HG03066 (cell line): Measurements from ENCODE around the gene PDE4D.

Experiments used
- ATAC-seq: cut with Tn5 transposase; IDR thresholded peaks from one replicate; pipeline ENCODE4 v1.9.1; 2021; ENCODE audit warnings: low read depth; ENCODE audit not compliant: unreplicated experiment

The PDE4D gene

DNA sequence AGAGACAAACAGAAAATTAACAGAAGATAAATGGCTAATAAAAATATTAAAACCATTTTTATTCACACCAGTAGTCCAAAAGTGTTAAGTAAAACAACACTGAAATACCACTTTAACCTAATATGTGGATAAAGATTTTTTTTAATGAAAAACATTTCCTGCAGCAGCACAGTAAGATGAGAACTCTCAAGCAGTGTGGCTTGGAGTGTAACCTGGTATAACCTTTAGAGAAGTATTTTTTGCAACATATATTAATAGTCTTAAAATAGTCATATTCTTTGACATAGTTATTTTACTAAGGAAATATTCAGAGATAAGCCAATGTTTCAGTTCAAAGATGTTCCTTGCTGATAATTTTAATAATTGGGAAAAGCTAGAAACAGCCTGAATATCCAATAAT lies 644.4 kb downstream of the PDE4D start:
- no peak for ATAC-seq

DNA sequence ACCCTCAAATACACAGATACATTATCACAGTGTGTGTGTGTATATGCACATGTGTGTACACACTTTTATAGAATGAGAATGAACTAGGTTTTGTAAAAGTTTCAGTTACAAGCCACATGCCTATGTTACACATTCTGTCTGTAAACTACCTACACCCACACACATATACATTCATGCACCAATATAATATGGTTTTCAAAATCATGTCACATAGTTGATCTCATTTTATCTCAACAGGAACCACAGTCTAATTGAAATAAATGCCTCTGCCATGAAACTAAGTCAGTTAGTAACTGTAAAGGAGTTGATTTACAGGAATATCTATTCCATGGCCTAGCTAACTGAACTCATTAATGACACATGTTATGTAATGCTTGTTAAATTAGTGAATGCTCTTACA lies 646.6 kb downstream of the PDE4D start:
- ATAC-seq = no peak

DNA sequence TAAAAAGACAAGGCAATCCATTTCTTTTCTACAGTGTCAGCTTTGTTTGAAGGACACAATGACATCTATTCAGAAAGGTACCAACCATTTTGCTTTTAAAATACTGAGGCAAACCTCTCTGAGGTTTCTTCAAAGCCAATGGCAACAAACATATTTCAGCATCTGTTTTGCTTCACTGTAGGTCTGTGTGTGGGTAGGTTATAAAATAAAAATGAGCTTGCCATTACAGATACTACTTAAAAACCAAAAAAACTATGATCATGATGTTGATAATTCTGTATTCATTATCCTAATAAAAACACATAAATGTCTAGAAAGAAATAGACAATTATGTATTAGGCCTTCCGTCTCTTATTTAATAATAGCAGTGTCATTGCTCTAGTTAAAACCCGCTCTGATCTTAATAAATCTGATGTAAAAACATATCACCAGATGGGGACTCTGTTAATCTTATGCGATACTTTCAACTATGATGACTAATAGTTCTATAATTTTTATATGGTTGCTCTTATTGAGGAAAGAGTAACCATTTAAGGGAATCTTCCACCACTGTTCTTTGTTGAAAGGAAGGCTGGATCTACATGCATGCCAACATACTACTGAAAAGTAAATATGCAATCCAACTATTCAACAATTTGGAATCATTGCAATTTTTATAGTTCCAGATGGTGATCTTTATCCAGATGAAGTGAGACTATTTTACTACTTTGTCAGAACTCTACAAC lies 647.2 kb downstream of the PDE4D start:
- ATAC-seq = no peak

DNA sequence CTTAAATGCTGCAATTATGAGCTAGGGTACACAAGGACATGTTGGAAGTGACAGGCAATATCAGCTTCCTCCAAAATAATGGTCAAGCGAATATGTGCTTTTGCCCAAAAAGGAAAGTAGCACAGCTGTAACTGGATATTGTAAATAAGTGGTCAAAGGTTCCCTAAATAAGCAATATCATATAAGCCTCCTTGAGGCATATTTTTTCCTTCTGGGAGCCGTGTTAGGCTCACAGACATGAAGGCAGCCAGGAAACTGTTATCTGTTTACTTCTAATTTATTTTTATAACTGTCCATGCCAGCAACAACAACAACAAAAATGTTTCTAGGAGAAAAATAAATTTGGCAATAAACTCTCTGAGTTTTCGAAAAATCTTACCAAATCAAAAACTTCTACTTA lies 648.3 kb downstream of the PDE4D start:
- no peak for ATAC-seq

DNA sequence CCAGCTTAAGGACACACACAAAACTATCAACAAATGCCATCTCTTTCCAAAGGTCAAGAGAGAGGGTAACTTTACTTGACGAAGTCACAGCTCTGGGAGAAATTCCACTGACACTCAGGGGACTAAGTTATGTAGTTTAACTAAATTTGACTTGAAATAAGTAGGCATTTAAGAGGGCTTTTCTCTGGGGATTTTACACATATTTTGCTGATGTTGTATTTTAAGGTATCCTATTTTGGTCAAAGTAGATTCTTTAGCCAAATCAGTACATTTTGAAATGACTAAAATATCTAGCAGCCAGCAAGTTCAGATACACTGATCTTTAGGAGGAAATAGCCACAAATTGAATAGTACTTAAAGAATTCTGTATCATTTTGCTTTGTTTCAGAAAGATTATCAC lies 652.0 kb downstream of the PDE4D start:
- ATAC-seq = no peak

DNA sequence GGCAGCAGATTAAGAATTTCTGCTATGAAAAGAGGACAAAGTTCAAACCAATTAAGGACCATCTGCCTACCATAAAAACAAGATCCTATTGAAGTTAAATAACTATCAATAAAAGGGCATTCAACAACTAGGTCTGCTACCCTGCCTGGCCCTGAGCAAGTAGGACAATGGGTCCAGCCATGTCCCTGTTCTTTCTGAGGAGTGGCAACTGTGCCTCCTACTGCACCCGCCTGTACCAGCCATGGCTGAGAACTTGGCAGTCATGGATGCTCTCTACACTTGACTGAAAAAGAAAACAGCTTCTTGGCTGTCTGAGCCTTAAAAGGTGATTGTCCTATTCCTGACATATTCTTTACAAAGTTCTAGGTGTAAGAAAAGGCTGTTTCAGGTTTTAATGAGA lies 652.4 kb downstream of the PDE4D start:
- ATAC-seq = no peak

DNA sequence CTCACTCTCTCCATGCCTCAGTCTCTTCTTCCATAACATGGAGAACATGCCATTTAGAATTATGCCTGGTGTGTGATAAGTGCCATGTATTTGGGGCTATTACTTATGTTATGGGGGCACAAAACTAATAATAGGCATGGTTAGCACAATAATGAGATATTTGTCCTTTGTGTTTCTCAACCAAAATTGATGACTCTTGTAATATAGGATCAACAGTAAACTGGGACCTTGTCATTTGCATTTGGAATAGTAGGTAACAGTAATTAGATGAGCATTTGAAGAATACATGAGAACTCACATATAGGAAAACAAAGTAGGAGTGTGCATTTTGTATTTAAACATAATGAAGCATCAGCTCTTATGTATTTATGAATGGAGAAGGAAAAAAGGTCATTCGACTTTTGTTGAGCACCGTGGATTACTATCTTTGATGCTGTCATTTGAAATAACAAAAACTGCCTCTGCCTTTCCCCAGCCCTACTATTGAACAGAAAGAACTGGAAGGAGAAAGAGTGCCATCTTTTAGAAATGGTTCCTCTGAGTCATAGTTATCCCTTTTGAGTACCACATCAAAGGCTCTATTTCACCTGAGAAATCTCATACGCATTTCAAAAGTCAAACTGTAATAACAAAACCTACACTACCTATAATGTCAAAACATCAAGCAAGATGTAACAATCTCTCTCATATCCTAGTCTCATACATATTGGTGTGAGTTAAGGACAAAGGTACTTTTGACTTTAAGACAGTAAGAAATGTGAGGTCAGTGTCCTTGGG lies 655.2 kb downstream of the PDE4D start:
- ATAC-seq = no peak

DNA sequence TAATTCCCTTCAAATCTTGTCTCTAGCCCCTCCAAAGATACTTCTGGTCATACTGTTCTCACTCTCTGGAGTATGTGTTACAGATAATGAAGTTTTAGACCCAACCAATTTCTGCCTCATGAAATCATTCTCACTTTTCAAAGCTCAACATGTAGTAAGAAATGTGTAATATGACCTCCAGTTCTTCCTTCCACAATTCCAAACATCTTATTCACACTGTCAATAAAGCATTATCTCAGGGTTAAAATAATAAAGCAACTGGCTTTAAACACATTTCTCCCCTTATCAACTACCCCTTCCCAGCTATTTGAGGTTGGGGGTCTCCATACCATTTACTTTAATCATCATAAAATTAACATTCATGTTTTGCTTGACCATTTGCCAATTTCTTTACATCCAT lies 656.5 kb downstream of the PDE4D start:
- no peak for ATAC-seq

DNA sequence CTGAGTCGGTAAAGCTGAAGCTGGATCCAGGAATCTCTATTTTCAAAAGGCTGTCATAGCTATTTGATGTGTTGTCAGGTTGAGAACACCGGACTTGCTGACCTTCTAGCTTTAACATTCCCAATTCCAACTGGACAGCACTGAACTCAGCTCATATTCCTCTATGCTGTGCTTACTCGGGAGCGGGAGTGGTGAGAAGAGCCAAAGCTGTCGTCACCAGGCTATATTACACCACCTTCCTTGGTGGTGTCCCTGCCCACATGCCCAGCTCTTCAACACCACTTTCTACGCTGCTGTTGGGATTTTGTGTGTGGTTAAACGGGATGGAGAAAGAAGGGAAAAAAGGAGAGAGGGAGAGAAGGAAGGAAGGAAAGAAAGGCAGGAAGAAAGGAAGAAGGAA lies 657.1 kb downstream of the PDE4D start:
- no peak for ATAC-seq

DNA sequence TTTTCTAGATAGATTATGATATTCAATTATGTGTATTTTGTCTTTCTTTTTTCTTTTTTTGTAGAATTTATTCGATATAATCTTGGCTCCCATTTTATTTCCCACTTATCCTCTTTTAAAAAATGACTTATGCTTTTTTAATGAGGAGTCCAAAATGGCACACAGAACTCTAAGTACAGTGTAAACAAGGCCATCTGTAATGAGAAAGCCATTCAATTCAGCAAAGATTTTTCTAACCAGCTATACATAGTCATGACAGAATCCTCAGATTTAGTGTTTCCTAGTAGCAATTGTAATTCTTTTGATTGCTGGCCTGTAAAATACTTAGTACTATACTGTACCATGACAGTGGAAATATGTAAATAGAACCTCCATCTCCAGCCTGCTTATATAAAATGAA lies 659.3 kb downstream of the PDE4D start:
- ATAC-seq = no peak

DNA sequence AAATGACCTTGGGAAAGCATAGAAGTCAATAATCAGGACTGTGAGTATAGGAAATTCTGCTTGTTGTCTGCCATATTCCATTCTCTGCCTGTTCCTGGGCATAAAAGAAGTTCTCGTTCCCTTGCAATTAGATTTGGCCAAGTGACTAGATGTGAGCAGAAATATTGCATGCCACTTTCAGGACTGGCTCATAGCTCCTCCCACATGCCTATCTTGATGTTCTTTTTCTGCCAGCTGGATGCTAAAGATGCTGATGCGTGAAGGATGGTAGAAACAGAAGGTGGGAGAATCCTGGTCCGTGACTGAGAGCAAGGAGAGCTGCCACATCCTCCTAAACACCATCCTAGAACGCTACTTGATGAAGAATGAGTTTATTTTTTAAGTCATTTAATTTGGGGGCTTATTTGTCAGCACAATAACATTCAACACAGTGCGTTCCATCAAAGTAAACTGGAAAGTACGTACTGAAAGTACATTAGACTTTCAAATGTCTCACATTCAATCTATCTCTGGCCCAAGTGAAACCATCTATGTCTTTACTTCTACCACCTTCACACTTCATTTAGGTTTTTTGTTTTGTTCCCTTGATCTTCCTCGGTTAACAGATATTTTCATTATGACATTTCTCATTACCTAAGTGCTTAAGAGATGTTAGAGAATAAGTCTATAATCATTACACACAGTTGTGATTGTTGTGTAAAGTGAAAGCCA lies 662.1 kb downstream of the PDE4D start:
- no peak for ATAC-seq

DNA sequence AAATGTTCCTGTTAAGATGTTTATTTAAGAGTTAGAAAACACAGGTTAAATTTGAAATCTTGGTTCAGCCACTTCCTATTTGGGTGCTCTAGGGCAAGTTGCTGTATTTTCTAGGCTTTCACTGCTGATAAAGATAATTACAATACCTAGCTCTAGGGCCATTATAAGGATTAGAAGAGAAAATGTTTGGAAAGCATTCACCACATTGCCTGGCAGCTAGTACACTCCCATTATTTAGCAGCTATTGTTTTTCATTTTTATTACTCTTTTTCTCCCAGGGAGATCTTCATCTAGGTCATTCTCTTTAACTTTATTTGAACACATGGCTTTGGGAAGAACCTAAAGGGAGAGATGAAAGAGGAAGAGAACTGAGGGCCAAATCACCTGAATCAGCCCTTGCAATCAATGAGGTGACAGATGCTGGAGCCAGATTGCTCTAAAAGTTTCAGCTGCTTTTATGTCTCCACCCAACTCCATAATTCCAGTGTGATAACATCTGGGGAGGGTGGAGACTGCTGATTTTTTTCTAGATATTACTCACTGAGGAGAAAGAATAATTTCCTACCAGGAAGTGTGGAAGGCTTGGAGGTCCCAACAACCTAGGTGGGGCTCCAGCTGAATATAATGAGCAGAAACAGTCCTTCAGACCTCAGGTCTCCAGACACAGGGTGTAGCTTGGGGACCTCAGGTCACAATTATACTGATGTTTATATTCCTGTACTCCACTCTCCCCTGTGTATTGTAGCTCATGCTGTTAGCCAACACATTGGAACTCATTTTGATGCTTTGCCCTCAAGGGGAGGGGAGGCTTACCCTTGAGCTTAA lies 670.6 kb downstream of the PDE4D start:
- ATAC-seq = no peak

DNA sequence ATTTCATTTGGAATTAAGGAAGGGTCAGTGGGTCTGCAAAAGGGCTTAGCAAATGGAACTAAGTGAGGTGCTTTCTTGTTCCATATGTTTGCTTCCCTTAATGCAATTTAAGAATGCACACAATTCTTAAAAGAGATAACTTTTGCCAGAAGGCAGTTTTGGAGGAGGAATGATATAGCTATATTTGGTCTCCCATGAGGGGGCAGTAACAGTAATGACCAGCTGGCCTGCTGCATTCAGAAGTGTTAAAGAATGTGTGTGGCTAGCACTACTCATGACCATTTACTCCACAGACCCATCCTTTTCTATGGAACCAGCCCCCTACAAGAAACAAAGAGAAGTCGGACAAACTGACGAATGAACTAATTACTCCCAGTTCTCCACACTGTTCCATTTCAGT lies 671.8 kb downstream of the PDE4D start:
- no peak for ATAC-seq

DNA sequence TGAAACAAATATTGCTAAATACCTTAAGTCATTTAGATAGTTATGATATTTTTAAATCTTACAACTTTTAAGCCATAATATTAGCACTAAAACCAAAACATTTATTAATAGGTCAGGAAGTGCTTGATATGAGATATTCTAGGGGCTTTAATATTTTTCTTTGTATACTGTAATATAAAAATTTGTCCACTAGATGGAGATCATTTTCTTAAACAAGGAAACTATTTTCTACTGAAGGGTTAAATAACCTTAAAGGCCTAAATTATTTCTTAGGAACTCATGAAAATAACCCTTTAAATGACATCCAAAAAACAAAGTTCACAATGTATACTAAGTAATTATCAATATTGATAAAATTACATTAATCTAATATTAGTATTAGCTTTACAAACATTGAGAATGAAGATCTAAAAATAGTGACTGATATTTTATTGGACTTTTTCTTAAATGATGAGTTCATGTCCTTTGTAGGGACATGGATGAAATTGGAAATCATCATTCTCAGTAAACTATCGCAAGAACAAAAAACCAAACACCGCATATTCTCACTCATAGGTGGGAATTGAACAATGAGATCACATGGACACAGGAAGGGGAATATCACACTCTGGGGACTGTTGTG lies 675.0 kb downstream of the PDE4D start:
- ATAC-seq = no peak

DNA sequence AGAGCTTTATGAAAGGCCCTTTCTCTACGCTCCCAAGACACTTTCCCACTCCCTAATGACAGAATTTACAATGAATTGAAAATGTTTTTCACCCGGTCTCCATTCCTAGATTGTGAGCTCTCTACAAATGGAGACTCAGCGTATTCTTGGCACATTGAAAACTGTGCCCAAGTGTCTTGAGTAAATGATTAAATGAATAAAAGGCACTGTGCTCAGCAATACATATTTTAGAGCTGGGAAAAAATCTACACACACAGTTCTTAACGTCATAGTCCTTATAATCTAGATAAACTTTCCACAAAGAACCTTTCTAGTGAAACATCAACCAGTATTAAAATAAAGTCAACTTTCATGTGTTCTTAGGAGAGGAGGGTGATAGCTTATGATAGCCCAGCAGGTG lies 676.7 kb downstream of the PDE4D start:
- ATAC-seq = no peak

DNA sequence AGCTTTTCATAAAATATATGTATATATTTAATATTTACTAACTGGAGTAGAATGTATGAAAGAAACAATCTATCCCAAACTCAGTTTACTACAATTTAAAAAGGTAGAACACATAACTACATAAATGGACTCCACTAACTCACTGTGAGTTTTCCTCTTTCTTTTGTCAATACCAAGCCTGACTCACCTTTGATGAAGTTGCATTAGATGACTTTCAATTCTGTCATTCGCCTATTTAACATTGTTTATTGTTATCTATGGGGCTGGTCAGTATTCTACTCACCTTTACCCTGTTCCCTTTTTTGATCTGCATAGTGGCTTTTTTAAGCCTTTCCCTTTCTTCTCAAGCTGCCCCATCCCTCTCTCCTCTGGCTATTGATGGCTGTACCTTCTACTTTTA lies 680.9 kb downstream of the PDE4D start:
- no peak for ATAC-seq

DNA sequence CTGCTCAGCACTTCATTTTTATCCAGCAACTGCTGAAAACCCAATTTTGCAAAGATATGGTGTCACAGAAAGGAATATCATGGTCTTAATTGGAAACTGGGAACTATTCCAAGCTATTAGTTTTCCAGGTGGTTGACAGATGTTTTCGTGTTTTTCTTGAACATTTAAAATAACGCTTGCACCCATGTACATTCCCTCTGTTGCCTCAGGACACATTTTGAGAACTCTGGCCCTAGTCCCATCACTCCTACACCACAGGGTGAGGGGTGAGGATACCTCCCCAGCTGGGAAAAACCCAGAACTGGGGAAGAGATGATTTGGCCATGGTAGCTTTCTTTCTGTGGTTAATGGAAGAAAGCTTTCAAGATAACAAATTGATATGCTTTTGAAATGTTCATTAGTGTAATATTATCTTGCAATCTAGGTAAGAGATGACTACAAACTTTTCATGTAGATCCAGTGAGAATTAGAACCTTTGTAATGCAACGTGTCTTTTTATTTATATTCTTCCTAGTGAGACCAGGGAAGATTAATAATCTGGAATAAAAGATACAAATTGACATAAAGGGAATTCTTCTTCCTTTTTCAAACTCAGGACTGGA lies 683.7 kb downstream of the PDE4D start:
- ATAC-seq = no peak

DNA sequence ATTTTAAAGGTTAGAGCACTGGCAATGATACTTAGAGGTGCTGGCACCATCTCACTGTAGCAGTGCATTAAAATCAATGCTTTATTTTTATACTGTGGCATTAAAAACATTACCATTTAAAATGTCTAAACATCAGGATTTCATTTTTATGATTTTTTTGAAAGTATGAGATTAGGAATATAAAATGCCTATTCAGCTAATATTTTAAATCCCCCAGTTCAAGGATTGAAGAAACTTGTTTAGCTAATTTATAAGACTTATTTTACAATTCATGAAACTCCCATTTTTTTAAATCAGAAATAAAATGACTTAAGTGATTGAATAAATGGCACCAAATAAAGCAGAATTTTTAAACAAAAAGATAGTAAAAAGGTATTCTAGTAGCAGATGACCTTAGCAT lies 685.1 kb downstream of the PDE4D start:
- no peak for ATAC-seq

DNA sequence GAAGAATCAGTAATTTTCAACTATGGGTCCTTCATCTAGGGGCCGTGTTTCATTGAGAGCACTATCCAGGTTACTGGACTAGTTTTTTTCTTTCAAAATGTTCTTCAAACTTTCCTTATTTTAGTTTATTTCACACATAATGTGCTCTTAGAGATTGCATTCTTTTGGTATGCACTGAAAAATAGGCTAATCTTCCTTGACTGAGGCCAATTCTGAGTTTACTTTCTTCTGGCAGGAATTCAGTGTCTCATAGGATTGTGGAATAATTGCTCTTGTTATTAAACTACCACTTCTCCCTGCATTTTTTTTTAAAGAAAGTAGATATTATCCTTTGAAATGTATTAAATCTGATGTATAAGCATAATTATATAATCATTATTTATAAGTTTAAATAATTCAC lies 686.1 kb downstream of the PDE4D start:
- no peak for ATAC-seq

DNA sequence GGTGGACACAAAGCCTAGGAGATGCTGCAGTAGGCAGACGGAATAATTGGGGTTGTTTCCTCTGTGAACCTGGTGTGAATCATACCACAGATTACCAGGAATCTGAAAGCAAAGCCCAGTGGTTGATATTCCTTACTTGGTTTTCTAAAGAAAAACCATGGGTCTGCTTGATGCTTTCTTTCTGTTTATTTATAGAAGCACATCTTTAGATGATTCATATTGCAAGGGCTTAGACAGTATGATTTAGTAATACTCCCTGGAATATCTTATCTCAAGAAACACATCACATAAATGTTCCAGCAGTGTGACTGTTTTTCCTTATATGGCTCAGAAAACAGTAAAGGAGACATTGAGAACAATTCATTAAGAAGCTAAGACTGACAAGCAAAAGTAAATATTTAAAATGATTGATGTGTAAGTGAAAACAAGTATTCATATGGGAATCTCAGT lies 687.4 kb downstream of the PDE4D start:
- no peak for ATAC-seq
